HG02870 (cell line): Measurements from ENCODE around the gene RPL22.

Source experiments
- ATAC-seq: cut with Tn5 transposase; IDR thresholded peaks from one replicate; pipeline ENCODE4 v1.9.1; 2021; ENCODE audit warnings: mild to moderate bottlenecking, moderate library complexity; ENCODE audit not compliant: unreplicated experiment

RPL22 gene

GRCh38 chr1:6199298-6200187, at the start of gene RPL22:
Gene RPL22, minus strand, starts transcription at chr1:6199595. Its CDS starts 22 bp downstream, at chr1:6199573.
- peak; percentile 94 for ATAC-seq

- ATAC-seq: no peak
Observed at GRCh38 chr1:6248161-6248776, 48.9 kb upstream of the RPL22 start.

GRCh38 chr1:6247651-6248050, 48.3 kb upstream of the RPL22 start:
- ATAC-seq: no peak

GRCh38 chr1:6246497-6247467, 47.4 kb upstream of the RPL22 start:
- ATAC-seq: no peak

- no peak for ATAC-seq
Observed at GRCh38 chr1:6245869-6246496, 46.6 kb upstream of the RPL22 start.

GRCh38 chr1:6245086-6245868, 45.9 kb upstream of the RPL22 start:
- no peak for ATAC-seq

GRCh38 chr1:6244401-6245049, 45.1 kb upstream of the RPL22 start:
- no peak for ATAC-seq

- no peak for ATAC-seq
Observed at GRCh38 chr1:6243993-6244392, 44.6 kb upstream of the RPL22 start, which contains the start of gene HES3. Gene HES3, plus strand, starts transcription at chr1:6244179. Its CDS starts 187 bp downstream, at chr1:6244366.

GRCh38 chr1:6243053-6243834, 43.8 kb upstream of the RPL22 start:
- no peak for ATAC-seq

- no peak for ATAC-seq
Observed at GRCh38 chr1:6241887-6242740, 42.7 kb upstream of the RPL22 start.

- ATAC-seq: no peak
Observed at GRCh38 chr1:6241107-6241886, 41.9 kb upstream of the RPL22 start.

- ATAC-seq: no peak
Observed at GRCh38 chr1:6239950-6240768, 40.8 kb upstream of the RPL22 start.

GRCh38 chr1:6239213-6239752, 39.9 kb upstream of the RPL22 start:
- no peak for ATAC-seq

- ATAC-seq: no peak
Observed at GRCh38 chr1:6237093-6237492, 37.7 kb upstream of the RPL22 start.

- peak; percentile 8 for ATAC-seq
Observed at GRCh38 chr1:6235296-6235677, 35.9 kb upstream of the RPL22 start.
